BE2C (cell line): ENCODE measurements around the gene PPL.
"Not testable (repeated sequence)": the region's sequence is repeated elsewhere in the genome, so short reads cannot be mapped to it uniquely, and the experiment has no call there.

Experiments
- DNase-seq: peaks from one replicate; pipeline ENCODE4 v3.0.0-alpha.2; 2020
- H3K27me3 ChIP-seq: fragments of 250-450 bp; sonication (Bioruptor Pico); 2 replicates; pipeline ENCODE4 v1.5.1; 2020; ENCODE audit warnings: mild to moderate bottlenecking
- H3K36me3 ChIP-seq: fragments of 250-450 bp; sonication (Bioruptor Pico); 2 replicates; pipeline ENCODE4 v1.5.1; 2020; ENCODE audit warnings: mild to moderate bottlenecking
- H3K4me1 ChIP-seq: fragments of 250-450 bp; sonication (Bioruptor Pico); 2 replicates; pipeline ENCODE4 v1.5.1; 2020
- H3K4me3 ChIP-seq: 2 replicates; pipeline ENCODE4 v1.5.1; 2011; ENCODE audit warnings: low read depth, low read length
- H3K9me3 ChIP-seq: fragments of 250-450 bp; sonication (Bioruptor Pico); 2 replicates; pipeline ENCODE4 v1.5.1; 2020
- TF ChIP-seq, protein P1 (sequence below): IDR thresholded peaks from 2 replicates; pipeline ENCODE4 v1.5.1; 2012; ENCODE audit warnings: mild to moderate bottlenecking, low read depth, low read length

The PPL gene

DNA sequence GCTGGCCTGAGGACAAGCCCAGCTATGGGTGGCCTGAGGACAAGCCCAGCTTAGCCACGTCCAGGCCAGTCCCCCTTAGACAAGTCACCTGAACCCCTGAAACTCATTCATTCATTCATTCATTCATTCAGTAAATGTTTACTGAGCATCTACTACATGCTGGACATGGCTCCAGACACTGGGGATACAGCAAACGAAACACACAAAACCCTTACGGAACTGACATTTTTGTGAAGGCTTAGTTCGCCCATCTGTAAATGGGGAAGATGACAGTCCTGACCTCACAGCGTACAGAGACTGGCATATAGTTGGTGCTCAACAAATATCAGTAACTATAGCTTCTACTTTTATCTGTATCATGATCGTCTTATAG lies 37.5 kb downstream of the PPL start:
- Histone ChIP-seq H3K4me1 (no peaks in the 10 kb centered on the region), H3K36me3 (no peaks in the 10 kb centered on the region), H3K9me3 (no peaks in the 10 kb centered on the region), H3K27me3 (peaks cover 6% of the 10 kb centered on the region), H3K4me3 (no peak overlapping the region)
- TF ChIP-seq, protein P1, sequence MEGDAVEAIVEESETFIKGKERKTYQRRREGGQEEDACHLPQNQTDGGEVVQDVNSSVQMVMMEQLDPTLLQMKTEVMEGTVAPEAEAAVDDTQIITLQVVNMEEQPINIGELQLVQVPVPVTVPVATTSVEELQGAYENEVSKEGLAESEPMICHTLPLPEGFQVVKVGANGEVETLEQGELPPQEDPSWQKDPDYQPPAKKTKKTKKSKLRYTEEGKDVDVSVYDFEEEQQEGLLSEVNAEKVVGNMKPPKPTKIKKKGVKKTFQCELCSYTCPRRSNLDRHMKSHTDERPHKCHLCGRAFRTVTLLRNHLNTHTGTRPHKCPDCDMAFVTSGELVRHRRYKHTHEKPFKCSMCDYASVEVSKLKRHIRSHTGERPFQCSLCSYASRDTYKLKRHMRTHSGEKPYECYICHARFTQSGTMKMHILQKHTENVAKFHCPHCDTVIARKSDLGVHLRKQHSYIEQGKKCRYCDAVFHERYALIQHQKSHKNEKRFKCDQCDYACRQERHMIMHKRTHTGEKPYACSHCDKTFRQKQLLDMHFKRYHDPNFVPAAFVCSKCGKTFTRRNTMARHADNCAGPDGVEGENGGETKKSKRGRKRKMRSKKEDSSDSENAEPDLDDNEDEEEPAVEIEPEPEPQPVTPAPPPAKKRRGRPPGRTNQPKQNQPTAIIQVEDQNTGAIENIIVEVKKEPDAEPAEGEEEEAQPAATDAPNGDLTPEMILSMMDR = no peak
- DNase-seq = no peak

DNA sequence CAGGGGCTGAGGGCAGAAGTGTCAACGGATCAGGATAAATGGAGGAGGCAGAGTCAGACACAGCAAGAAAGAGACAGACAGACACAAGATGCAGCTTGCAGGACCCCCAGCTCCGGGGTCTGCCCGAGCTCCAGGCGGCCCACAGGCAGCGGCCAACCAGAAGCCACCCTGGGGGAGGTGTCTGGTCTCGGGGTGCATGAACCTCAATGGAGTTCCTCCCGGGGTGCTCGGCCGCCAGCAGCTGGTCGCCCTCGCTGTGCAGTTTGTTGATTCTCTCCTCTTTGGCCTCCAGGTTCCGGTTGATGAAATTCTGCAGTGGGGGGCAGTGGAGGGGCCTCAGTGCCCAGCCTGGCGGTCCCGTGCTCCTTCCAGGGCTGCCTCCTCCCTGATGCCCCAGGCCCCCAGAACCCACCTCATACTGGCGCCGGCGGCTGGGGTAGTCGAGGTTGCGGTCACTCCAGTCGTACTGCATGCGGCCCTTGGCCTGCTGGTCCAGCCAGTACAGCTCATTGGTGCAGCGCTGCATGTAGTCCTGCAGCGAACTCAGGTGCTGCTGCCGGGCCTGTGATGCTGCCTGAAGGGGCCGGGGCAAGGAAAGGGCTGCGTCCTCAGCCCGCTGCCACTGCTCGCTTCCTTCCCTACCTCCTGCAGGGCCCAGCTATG lies 38.0 kb downstream of the PPL start:
- TF ChIP-seq, protein P1 = no peak
- no peaks in the 10 kb centered on the region for H3K9me3 ChIP-seq
- DNase-seq = no peak
- H3K27me3 ChIP-seq = peaks cover 3% of the 10 kb centered on the region
- no peaks in the 10 kb centered on the region for H3K36me3 ChIP-seq
- H3K4me1 ChIP-seq = no peaks in the 10 kb centered on the region
- no peak overlapping the region for H3K4me3 ChIP-seq

DNA sequence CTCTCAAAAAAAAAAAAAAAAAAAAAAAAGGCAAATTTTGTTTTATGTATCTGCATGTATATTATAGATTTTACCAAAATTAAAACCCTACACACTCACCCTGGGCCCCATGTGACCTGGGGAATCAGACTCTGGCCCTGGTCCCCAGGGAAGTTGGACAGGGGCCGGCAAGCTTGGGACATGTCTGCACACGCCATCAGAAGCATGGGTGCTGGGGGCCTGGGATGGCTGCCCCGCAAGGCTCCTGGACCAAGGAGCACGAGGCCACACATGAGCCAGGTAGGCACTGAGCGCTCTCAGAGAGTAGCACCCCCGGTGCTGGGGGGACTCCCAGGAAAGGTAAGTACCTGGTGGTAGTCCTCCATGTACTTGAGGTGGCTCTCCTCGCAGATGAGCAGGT lies 39.6 kb downstream of the PPL start:
- no peaks in the 10 kb centered on the region for H3K36me3 ChIP-seq

DNA sequence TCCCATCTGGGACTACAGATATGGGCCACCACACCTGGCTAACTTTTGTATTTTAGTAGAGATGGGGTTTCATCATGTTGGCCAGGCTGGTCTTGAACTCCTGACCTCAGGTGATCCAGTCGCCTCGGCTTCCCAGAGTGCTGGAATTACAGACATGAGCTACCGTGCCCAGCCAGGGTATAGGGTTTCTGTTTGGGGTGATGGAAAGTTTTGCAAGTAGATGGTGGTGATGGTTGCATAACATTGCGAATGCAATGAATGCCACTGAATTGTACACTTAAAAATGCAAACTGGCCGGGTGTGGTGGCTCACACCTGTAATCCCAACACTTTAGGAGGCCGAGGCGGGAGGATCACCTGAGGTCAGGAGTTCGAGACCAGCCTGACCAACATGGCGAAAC lies 40.2 kb downstream of the PPL start:
- not testable (repeated sequence) for DNase-seq, H3K4me3 ChIP-seq, H3K9me3 ChIP-seq, H3K27me3 ChIP-seq, H3K36me3 ChIP-seq, H3K4me1 ChIP-seq

More for the DNA sequence above, 39.6 kb downstream of the PPL start:
- H3K9me3 ChIP-seq = no peaks in the 10 kb centered on the region
- DNase-seq = no peak
- no peaks in the 10 kb centered on the region for H3K27me3 ChIP-seq
- H3K4me1 ChIP-seq = no peaks in the 10 kb centered on the region
- no peak overlapping the region for H3K4me3 ChIP-seq
- TF ChIP-seq, protein P1 = no peak

DNA sequence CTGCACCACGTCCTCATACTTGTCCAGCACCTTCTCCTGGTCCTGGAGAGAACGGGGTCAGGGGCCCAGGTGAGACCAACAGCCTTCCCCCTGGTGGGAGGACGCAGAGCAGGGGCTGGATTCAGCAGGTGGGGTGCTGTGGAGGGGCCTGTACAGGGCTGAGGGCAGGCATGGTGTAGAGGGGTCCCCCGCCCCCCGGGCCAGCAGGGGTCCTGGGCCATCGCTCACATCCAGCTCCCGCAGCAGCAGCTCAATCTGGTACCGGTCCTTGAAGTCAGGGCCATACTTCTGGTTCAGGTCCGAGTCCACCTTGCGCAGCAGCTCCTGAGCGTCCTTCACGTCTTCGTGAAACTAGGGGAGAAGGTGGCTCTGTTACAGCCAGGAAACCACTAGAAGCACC lies 41.6 kb downstream of the PPL start:
- DNase-seq = no peak
- no peak overlapping the region for H3K4me3 ChIP-seq
- no peaks in the 10 kb centered on the region for H3K9me3 ChIP-seq
- no peaks in the 10 kb centered on the region for H3K4me1 ChIP-seq
- no peaks in the 10 kb centered on the region for H3K27me3 ChIP-seq
- no peaks in the 10 kb centered on the region for H3K36me3 ChIP-seq
- TF ChIP-seq, protein P1 = no peak

DNA sequence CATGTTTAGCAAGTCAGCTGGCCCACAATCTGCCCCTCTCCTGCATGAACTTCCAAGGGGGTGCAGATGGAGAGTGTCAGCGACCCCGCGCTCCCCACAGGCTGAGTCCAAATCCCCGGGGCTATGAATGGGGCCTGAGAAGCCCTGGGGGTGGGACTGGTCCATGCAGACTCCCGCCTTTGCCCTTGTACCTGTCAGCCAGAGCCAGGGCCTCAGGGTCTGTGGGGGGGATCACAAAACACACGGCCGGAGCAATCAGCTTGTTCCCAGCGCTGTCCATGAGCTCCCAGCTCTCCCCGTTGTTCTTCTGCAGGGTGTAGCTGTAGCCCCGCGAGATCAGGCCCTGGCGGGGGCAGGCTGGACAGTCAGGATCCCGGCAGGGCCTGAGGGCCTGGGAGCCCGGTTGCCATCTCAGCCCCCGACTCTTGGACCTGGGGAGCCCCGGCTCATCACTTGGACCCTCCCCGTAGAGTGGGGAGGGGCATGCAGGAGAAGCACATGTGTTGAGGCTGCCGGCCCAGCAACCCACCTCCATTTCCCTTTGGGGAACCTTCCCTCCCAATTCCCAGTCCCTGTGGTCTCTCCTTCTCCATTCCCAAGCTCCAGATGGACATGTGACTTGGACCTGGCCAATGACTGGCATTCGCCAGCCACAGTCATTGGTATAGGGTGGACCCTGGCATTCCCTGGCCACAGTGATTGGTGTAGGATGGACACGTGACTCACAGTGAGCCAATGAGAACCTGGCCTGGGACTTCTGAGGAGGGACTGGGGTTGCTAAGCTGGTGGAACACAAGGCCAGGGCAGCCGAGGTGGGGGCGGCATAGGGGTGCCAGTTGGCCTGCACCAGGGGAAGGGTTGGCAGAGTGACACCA lies 42.4 kb downstream of the PPL start:
- Histone ChIP-seq H3K4me3 (peak overlapping the region; percentile 43), H3K9me3 (no peaks in the 10 kb centered on the region), H3K4me1 (no peaks in the 10 kb centered on the region), H3K36me3 (no peaks in the 10 kb centered on the region; the same call in 1 of the 2 replicates), H3K27me3 (no peaks in the 10 kb centered on the region)
- DNase-seq = peak; percentile 71
- TF ChIP-seq, protein P1 = no peak
